Activated CD4-positive, alpha-beta T cell treated with anti-CD3 and anti-CD28 coated beads for 4 hours (primary cell): Measurements from ENCODE around the gene DRAXIN.
A peak's percentile ranks its signal among the peaks of the same experiment; 100 is the strongest.

Source experiments
- DNase-seq, 2 donors: peaks; one replicate each; pipeline ENCODE4 v3.0.0-alpha.2; 2020

DRAXIN gene

DNA sequence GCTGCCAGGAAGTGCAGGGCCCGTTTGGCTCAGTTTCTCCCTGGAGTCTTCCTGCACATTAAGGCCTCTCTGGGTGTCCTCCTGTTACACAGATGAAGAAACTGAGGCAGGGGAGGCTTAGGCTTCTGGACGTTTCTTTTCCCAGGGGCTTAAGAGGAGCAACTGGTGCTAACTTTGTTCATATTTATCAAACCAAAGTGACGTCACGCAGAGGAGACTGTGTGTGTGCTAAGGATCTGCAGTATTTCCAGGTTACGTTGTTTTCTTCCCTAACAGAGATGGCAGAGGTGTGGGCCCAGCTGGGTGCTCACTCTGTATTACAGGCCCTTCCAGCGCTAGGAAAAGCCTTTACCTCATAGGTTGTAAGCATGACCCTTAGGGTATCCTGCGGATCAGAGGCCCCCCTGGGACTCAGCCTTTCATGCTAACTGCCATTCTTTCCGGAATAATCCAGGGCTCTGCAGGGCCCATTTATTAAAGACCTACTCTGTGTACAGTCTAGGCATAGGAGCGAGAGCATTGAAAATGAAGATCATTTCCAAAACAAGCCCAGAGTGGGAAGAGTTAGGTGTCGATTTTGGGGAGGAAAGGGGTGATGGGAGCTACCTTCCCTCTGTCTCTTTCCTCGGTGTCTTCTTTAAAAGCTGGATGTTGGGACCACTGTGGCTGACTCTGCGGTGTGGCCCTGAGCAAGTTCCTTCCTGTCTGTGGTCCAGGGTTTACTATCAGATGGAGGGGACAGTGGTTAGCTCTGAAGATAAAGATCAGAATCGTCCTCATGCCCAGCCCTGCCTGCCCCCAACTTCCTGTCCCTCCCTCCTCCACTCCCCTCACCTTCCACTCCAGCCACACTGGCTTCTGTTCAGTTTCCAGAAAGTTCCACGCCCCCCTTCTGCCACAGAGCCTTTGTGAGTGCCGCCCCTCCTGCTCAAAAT, 49.0 kb downstream of the DRAXIN start:
- DNase-seq: no peak

DNA sequence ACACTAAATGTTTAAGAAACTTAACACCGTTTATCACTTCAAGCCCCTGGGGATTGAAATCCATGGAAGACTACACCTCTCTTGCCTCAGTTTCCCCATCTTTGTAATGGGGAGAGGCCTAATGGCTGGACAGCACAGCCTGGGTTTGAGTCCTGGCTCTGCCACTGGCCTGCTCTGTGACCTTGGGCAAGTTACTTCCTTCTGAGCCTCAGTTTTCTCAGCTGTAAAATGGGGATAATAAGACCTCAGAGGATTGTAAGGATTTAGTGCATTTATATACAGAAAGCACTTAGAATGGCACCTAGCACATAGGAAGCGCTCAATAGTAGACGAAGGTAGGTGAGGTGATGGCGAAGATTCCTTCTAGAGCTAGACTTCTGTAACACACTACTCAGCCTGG, 50.0 kb downstream of the DRAXIN start:
- no peak for DNase-seq

DNA sequence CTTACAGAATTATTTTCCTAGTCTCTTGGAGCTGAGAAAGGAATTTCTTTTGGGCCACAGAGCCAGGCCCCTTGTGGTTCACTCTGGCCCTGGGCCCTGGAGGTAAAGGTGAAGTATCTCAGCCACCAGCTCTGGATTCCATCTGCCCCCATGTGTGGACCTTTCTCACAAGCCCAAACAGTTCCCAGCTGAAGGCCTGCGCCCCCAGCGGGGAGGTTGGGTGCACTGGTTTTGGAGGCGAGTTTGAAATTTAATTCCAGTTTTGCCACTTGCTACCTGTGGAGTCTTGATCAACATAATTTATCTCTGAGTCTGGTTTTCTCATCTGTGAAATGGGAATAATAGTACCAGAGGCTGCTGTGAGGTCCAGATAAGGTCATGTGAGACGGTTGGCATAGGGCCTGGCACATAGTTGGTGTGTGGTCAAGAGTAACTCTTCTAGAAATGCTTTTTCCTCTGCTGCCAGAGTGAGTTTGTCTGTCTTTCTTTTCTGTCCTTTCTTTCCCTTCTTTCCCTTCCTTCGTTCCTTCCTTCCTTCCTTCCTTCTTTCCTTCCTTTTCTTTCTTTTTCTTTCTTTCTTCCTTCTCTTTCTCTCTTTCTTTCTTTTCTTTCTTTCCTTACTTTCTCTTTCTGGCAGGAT, 50.5 kb downstream of the DRAXIN start:
- no peak for DNase-seq

DNA sequence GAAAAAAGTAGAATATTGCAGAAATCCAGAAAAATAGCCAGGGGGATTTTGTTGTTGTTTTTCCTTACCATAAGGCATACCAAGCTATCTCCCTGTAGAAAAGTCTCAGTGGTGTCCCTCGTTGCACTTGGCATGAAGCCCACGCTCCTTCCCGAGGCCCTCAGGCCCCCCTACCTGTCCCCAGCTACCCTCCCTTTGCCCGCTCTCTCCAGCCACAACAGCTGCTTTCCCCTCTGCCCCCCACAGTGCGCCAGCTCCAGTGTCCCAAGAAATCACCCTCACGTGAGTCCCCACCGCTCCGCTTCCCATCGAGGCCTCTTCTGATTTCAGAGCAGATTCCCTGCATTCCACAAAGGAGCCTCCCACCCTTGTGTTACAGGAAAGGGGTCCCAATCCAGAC, 52.8 kb downstream of the DRAXIN start:
- DNase-seq: no peak

DNA sequence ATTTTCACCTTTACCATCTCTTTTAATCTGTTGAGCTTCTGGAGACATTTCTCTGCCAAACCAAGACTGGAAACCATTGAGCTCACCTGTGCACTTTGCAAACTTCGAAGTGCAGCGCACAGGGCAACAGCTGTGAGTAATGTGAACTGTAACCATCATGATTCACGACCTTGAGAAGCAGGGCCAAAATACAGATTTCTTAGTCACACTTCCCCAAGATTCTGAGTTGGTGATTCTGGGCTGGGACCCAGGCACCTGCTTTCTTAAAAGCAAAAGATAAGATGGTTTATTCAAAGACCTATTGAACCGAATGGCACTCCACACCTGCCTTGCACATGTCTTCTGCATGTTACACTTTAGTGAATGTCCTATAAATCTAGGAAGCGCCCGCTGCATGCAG, 54.6 kb downstream of the DRAXIN start:
- no peak for DNase-seq

DNA sequence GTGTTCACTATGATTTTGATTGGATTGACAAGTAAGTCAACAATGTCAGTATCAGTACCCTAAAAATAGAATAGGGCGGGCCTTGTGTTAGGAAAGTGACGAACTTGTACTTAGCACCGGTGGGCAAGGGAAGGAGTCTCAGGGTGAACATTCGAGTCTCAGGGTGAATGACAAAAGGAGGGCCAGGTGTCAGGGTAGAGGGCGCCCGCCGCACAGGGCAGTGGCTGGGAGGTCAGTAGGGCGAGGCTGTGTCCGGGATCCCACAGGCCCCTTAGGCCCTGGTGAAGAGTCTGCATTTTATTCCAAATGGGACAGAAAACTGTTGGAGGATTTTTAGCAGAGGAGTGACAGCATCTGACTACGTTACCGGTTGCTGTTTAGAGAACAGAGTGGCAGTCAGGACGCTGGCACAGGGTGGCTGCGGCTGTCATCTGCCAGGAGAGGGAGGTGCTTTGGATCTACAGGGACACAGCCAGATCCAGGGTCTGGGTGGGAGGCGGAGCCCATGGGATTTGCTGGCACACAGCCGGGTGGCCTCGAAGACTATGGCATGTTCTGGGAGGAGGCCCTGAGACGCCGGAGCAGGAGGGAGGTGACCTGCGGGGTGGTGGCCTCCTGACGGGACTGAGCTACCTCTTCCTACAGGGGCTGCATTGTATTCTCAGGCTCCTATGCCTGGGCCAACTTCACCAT, 55.4 kb downstream of the DRAXIN start:
- no peak for DNase-seq

DNA sequence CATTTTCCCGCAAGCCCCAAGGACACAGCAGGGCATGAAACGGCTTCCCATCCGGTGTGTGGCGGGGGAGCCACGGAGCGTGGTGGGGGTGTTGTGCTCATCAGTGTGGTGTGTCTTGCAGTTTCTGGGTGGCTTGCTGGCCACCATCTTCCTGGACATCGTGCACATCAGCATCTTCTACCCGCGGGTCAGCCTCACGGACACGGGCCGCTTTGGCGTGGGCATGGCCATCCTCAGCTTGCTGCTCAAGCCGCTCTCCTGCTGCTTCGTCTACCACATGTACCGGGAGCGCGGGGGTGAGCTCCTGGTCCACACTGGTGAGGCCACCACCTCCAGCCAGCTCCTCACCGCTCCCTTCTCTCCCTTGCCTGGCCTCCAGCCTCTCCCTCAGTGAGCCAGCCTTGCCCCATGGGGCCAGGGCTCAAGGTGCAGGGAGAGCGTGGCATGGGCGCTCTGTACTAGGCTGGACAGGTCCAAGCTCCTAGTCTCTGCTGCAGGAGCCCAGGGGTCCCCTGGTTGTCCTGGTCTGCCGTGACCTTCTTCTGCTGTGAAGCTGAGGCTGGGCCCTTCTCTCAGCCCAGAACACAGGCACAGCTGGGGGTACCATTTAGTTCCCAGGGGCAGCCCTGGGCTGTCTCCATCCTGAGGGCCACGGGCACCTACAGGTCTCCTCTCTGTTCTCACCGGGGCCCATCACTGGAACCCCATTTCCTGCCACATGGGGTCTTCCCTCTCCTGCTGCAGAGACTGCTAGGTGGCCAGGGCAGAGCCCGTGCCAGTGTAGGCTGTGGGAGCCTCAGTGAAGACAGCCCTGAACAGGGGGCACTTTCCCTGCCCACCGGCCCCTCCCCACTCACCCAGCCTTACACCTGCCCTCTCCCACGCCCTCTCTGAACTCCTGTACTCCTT, 57.0 kb downstream of the DRAXIN start:
- no peak for DNase-seq

DNA sequence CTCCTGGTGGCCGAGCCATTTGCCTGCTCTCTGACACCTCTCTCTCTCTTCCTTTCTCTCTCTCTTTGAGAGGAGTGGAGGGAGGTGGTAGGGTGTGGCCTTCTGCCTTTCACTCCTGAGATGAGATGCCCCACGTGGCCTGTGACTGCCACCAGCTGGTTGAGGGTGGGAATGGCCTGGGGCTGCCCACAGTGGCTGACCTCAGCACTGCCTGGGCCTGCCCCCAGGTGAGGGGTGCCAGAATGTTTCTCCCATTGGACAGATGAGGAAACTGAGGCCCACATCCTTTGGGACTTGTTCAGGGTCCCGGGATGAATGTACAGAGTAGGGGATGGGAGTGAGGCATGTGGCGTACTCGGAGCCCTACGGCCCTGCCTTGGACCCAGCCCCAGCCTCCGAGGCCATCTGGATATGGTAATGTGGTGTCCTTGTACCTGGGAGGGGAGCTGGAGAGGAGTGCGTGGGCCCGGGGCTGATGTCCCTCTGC, 57.7 kb downstream of the DRAXIN start:
- DNase-seq: peak; percentile 24 to 36

DNA sequence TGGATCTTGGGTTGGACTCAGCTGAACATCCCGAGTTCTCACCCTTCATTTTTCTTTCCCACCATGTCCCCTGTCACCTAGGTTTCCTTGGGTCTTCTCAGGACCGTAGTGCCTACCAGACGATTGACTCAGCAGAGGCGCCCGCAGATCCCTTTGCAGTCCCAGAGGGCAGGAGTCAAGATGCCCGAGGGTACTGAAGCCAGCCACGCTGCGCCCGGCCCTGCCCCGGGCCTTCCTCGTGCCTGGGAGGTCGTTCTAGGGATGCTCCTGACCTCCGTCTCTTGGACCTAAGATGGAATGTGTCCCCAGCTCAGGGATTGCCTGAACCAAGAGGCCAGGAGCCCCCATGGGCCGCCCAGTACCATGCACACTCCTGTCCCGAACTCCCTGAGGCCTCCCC, 58.5 kb downstream of the DRAXIN start:
- DNase-seq: no peak

DNA sequence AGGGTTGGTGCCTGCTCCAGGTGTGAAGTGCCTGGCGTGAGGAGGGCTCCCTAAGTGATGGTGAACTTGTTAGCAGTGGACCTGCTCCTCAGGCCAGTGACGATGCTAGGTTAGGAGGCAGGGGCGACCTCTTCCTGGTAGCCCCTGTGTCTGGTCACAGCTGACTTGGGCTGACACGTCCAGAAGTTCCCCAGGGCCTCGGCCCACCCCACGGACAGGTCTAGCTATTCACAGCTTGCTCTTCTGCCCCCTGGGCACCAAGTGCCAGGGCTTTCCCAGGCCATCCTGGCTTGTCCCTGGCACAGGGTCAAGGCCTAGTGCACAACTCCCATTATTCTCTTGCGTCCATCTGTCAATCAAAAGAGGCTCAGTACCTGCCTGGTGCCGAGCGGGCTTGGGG, 59.6 kb downstream of the DRAXIN start:
- DNase-seq: no peak

DNA sequence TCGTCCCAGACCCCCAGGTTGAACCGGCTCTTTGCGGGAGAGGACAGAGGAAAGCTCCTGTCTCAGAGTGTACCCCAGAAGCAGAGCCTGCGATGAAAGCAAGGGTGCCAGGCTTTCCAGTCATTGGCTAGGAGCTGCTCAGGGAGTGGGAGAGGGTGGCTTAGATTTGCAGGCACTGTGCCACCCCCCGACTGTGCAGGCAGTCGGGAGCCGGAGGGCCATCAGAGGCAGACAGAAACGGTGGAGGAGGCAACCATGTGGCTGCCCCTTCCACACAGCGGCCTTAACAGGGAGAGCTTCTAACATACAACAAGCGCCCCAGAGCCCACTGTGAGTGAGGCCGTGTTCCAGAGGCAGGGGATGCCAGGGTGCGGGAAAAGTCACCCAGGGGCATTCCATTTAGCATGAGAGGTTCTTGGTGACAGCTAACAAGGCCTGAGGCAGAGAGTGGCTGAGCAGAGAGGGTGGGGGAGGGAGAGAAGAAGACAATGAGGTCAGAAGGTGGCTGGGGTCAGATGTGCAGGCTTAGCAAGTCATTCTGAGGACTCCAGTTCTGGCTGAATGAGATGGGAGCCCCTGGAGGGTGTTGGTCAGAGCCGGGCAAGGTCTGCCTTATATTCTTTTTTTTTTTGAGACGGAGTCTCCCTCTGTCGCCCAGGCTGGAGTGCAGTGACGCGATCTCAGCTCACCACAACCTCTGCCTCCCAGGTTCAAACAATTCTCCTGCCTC, 61.0 kb downstream of the DRAXIN start:
- no peak for DNase-seq

DNA sequence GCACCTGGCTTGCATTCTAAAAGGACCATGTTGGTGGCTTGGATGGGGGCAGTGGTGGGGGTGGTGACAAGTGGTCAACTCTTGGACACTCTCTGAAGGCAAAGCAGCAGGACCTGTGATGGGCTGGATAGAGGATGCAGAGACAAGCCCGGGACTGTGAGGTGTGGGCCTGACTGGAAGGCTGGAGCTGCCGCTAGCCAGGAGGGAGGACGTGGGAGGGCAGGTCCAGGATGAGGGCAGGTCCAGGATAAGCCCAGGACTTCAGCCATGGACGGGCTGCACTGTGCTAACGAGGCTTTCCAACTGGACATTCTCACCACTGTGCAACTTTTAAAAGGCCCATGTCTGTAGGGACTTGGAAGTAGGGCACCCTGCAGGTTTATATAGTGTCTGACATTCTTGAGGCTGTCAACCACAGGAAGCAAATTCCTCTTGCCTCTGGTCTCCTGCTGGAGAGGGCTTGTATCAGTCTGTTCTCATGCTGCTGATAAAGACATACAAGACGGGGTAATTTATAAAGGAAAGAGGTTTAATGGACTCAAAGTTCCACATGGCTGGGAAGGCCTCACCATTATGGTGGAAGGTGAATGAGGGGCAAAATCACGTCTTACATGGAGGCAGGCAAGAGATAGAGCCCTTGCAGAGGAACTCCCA, 62.2 kb downstream of the DRAXIN start:
- no peak for DNase-seq

DNA sequence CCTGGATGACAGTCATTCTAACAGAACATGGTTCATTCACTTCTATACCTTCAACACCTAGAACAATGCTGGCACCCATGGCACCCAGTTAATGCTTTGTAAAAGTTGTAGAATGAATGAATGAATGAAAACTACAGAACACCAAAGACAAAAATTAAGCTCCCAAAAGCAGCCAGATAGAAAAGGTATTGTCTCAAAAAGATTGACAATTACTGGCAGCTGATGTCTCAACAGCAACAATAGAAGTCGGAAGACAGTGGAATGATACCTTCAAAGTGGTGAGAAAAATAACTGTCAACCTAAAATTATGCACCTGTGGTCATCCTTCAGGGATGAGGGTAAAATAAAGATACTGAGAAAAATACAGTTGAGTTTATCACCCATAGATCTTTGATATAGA, 65.5 kb downstream of the DRAXIN start:
- no peak for DNase-seq

DNA sequence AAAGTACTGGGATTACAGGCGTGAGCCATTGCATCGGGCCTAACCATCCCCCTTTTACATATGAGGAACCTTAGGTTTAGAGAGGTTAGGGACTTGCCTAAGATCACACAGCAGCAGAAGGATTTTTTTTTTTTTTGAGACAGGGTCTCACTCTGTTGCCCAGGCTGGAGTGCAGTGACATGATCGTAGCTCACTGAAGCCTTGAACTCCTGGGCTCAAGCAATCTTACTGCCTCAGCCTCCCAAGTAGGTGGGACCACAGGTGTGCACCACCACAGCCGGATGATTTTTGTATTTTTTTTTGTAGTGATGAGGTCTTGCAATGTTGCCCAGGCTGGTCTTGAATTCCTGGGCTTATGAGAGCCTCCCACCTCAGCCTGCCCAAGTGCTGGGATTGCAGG, 68.3 kb downstream of the DRAXIN start:
- no peak for DNase-seq

DNA sequence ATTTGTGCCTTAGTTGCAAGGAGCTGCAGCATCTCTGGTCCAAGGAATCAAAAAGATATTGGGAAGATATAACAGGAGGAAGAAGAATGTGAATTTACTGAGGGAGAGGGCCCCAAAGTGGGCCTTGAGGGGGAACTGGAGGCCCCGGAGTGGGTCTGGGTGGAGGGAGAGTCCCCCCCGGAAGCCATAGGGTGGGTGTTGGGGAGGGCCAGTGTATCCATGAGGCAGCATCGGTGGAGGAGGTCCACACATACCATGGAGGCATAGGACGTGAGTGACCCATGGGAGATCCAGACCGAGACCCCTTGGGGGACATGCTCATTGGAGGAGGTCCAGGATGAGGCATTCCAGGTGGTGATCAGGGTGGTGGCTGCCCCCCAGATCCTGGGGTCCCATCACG, 69.8 kb downstream of the DRAXIN start:
- DNase-seq: no peak

DNA sequence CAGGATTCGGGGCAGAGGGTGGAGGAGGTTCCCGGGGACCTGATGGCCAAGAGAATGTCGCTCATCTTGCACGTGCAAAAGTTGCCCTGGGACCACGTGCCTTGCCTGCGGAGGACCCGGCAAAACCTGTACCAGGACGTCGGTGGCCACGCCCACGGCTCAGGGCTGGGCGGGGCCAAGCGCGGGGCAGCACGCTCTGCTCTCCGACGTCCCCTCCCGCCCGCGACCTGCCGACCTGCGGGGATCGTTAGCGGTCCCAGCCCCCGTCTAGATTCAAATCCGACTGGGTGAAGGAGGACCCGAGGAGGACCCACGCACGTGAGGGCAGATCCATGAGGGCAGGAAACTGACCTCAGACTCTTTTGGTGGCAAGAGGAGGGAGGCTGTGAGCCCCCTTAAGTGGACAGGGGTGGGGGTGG, 70.5 kb downstream of the DRAXIN start, which contains the start of gene C1orf167:
TSS of gene C1orf167 (plus strand) at position 206 of the 419 bp plus-strand sequence. CDS start 2,208 bp downstream, outside the sequence.
- peak in 1 of 2 donors; percentile 18 for DNase-seq

DNA sequence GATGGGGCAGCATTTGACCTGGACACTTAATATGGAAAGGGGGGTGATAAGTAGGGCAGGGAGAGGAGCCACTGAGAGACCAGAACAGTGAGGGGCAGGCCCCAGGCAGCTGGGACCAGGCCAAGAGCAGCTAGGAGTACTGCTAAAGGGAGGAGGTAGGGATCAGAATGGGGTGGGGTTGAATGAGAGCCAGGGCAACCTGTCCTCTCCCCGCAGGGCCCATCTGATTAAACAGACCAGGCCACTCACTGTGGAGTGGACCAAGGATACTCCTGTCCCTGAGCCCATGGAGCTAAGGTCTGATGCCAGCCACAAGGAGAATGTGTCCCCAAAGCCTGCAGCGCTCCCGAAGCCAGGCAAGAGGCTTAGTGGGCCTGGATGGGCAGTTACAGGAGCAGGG, 72.6 kb downstream of the DRAXIN start:
- no peak for DNase-seq

DNA sequence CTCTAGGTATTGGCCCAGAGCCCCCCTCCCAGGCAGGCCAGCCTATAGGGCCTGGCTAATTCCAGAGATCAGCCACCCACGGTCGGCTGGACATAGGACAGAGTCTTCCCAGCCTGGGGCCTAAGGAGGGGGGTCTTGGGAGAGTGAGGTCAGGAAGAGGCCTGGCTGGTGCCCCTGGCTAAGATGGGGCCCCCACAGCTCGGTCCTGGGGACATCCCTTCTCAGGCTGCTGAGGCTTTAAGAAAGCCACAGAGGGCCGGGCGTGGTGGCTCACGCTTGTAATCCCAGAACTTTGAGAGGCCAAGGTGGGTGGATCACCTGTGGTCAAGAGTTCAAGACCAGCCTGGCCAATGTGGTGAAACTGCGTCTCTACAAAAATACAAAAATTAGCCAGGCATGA, 73.0 kb downstream of the DRAXIN start:
- no peak for DNase-seq

DNA sequence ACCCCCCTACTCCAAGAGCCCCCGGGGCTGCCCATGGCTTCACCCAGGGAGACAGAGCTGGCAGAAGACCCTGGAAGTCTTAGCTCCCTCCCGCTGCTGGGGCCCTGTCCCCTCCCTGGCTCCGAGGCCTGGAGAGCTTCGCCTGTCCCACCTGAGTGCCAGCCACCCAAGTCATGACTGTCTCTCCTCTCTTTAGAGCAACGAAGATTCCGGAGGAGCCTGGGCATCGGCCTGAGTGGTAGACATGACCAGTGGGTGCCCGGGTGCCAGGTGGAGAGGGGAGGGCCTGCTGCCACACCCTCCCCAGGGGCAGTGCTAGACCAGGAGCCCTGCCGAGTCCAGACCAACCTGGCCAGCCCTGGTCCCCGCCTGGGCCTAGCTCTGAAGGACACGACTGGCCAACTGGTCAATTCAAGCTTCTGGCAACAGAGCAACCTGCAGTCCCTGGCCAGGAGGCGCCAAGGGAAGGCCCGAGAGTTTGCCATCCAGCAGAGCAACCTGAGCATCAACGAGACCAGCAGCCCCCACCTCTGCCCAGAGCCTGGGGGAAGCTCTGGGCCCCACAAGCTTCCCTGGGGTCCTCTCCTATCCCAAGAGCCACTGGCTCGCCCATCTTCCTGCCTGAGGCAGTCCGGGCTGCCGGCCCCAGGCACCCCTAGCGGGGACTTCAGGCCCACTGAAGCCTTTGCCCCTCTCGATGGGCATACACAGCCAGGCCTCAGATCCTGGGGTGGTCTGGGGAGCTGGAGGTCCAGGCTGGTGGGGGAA, 74.3 kb downstream of the DRAXIN start:
- no peak for DNase-seq

DNA sequence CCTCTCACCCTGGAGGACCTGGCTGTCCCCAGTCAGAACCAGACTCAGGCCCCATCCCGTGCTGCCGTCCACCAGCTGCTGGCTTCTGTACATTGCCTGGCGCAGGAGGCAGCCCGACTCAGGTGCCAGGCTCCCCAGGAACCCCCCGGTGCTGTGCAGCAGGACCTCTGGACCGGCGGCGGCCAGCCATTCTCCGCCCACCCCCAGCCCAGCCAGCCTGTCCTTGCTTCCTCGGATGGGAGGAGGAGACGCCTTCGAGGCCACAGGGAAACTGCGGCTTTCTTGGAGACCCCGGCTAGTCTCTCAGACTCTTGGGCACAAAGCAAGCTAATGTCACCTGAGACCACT, 74.9 kb downstream of the DRAXIN start:
- no peak for DNase-seq
